SU-DHL-6 (cell line): Measurements from ENCODE around the gene MOSMO.
"Not testable (repeated sequence)": the region's sequence is repeated elsewhere in the genome, so short reads cannot be mapped to it uniquely, and the experiment has no call there.

Experiments used
- H2AFZ ChIP-seq: fragments of 200-600 bp; sonication (generic); 2 replicates; pipeline ENCODE4 v1.6.1; 2014; ENCODE audit warnings: low read depth, mild to moderate bottlenecking, moderate library complexity, mixed read lengths, antibody characterized with exemption, low read length; ENCODE audit not compliant: severe bottlenecking
- H3F3A ChIP-seq: fragments of 200-600 bp; shearing (Covaris generic); 2 replicates; pipeline ENCODE4 v1.6.0; 2016; ENCODE audit warnings: antibody characterized with exemption, mild to moderate bottlenecking; ENCODE audit not compliant: insufficient read depth
- H3K27ac ChIP-seq: fragments of 200-600 bp; sonication (generic); 2 replicates; pipeline ENCODE4 v1.5.1; 2016; ENCODE audit warnings: low read depth, mild to moderate bottlenecking, low read length, moderate library complexity, mixed read lengths
- H3K27me3 ChIP-seq: fragments of 200-600 bp; sonication (generic), shearing (Covaris generic); 2 replicates; pipeline ENCODE4 v1.6.0; 2014; ENCODE audit warnings: mild to moderate bottlenecking, low read length
- H3K36me3 ChIP-seq: fragments of 200-600 bp; sonication (generic); 2 replicates; pipeline ENCODE4 v1.6.1; 2014; ENCODE audit warnings: mild to moderate bottlenecking, low read length, mixed read lengths
- H3K4me2 ChIP-seq: fragments of 300-600, 200-600 bp; shearing (Covaris generic), sonication (generic); 2 replicates; pipeline ENCODE4 v1.6.0; 2014; ENCODE audit warnings: low read length, low read depth, mild to moderate bottlenecking; ENCODE audit not compliant: poor library complexity, severe bottlenecking
- H3K4me3 ChIP-seq: fragments of 200-600 bp; sonication (generic); 2 replicates; pipeline ENCODE4 v1.5.1; 2014; ENCODE audit warnings: antibody characterized with exemption, low read length, mild to moderate bottlenecking, mixed read lengths; ENCODE audit not compliant: insufficient read depth, poor library complexity, severe bottlenecking
- H3K79me2 ChIP-seq: fragments of 200-600 bp; sonication (generic); 2 replicates; pipeline ENCODE4 v1.6.1; 2014; ENCODE audit warnings: mild to moderate bottlenecking, low read length, moderate library complexity; ENCODE audit not compliant: insufficient read depth
- H3K9ac ChIP-seq: fragments of 200-600 bp; sonication (generic); 2 replicates; pipeline ENCODE4 v1.7.0; 2014; ENCODE audit warnings: mild to moderate bottlenecking, low read length
- H3K9me2 ChIP-seq: fragments of 200-600 bp; sonication (generic); replicated peaks from 2 replicates; pipeline ENCODE4 v1.6.1; 2014; ENCODE audit warnings: low read length; ENCODE audit not compliant: insufficient read depth
- H3K9me3 ChIP-seq: fragments of 200-600 bp; sonication (generic); 2 replicates; pipeline ENCODE4 v1.6.1; 2014; ENCODE audit warnings: low read length, mixed read lengths; ENCODE audit not compliant: insufficient read depth
- H4K20me1 ChIP-seq: fragments of 200-600 bp; sonication (generic); 2 replicates; pipeline ENCODE4 v1.6.1; 2014; ENCODE audit warnings: low read depth, mild to moderate bottlenecking, antibody characterized with exemption, low read length, moderate library complexity, mixed read lengths
- CTCF ChIP-seq: fragments of 200-600 bp; sonication (generic); IDR thresholded peaks from one replicate; pipeline ENCODE4 v1.5.1; 2017; ENCODE audit warnings: antibody characterized with exemption, mild to moderate bottlenecking, low read length, moderate library complexity; ENCODE audit not compliant: insufficient read depth, poor library complexity, severe bottlenecking
- EZH2phosphoT487 ChIP-seq: fragments of 200-600 bp; sonication (generic), shearing (Covaris generic); conservative IDR thresholded peaks from 2 replicates; pipeline ENCODE4 v1.6.1; 2018; ENCODE audit warnings: mild to moderate bottlenecking, antibody characterized with exemption, low read length, moderate library complexity, mixed read lengths

MOSMO gene

GRCh38 chr16:22099256-22099975 is 91.5 kb downstream of the MOSMO start:
- Histone ChIP-seq H3K9me3 (no peaks in the 10 kb centered on the region), H2AFZ (no peak overlapping the region), H3K27me3 (no peaks in the 10 kb centered on the region), H3K4me2 (no peak overlapping the region), H4K20me1 (no peaks in the 10 kb centered on the region), H3F3A (no peaks in the 10 kb centered on the region), H3K9me2 (no peaks in the 10 kb centered on the region), H3K27ac (no peak overlapping the region), H3K9ac (no peak overlapping the region), H3K4me3 (no peak overlapping the region), H3K36me3 (no peaks in the 10 kb centered on the region), H3K79me2 (no peaks in the 10 kb centered on the region)
- TF ChIP-seq CTCF (no peak), EZH2phosphoT487 (no peak)

- no peaks in the 10 kb centered on the region for H3K9me3 ChIP-seq
- TF ChIP-seq EZH2phosphoT487 (no peak), CTCF (no peak)
- no peak overlapping the region for H3K27ac ChIP-seq
Observed at GRCh38 chr16:22103441-22103840, 95.5 kb downstream of the MOSMO start.

GRCh38 chr16:22109258-22109898 is 101.5 kb downstream of the MOSMO start:
- Histone ChIP-seq H3K9ac (no peak overlapping the region), H3K4me2 (no peak overlapping the region)

More at GRCh38 chr16:22103441-22103840, 95.5 kb downstream of the MOSMO start:
- Histone ChIP-seq H3K36me3 (no peaks in the 10 kb centered on the region), H3K4me2 (no peak overlapping the region), H3K9ac (no peak overlapping the region), H3K9me2 (no peaks in the 10 kb centered on the region), H3F3A (no peaks in the 10 kb centered on the region), H3K27me3 (no peaks in the 10 kb centered on the region), H4K20me1 (no peaks in the 10 kb centered on the region), H3K4me3 (no peak overlapping the region), H3K79me2 (no peaks in the 10 kb centered on the region), H2AFZ (no peak overlapping the region)

GRCh38 chr16:22111629-22112028 is 103.7 kb downstream of the MOSMO start:
- not testable (repeated sequence) for H3F3A ChIP-seq, H3K27me3 ChIP-seq

More at GRCh38 chr16:22109258-22109898, 101.5 kb downstream of the MOSMO start:
- Histone ChIP-seq H3K4me3 (no peak overlapping the region), H3K27ac (no peak overlapping the region), H3K79me2 (no peaks in the 10 kb centered on the region), H3K27me3 (no peaks in the 10 kb centered on the region), H2AFZ (no peak overlapping the region), H3F3A (no peaks in the 10 kb centered on the region), H3K9me2 (no peaks in the 10 kb centered on the region), H3K9me3 (no peaks in the 10 kb centered on the region), H3K36me3 (no peaks in the 10 kb centered on the region), H4K20me1 (no peaks in the 10 kb centered on the region)
- no peak for TF ChIP-seq CTCF
- no peak for TF ChIP-seq EZH2phosphoT487

More at GRCh38 chr16:22111629-22112028, 103.7 kb downstream of the MOSMO start:
- H3K79me2 ChIP-seq, H2AFZ ChIP-seq, H3K9me3 ChIP-seq, H3K4me3 ChIP-seq, H3K4me2 ChIP-seq, H3K9ac ChIP-seq, H3K27ac ChIP-seq, H3K9me2 ChIP-seq, H3K36me3 ChIP-seq, H4K20me1 ChIP-seq: not testable (repeated sequence)
